ENCODE measurements around the gene SLC10A6. TPM values are rescaled to one million over a fixed set of nuclear protein-coding genes. Genes with fewer than 3 reads are reported as not detected.

Gene SLC10A6
- total RNA-seq, 4 donors from 2014 or later: 0.54 TPM; not detected in 3

GRCh38 chr4:86833615-86834014 is 15.6 kb downstream of the SLC10A6 start:
- Histone ChIP-seq H3K27me3 (no peaks in the 10 kb centered on the region), H3K36me3 (no peaks in the 10 kb centered on the region), H3K4me1 (no peaks in the 10 kb centered on the region), H3K9me3 (no peaks in the 10 kb centered on the region), H3K4me3 (no peak overlapping the region), H3K27ac (no peak overlapping the region)
- no peak for DNase-seq
- TF ChIP-seq, protein P1, sequence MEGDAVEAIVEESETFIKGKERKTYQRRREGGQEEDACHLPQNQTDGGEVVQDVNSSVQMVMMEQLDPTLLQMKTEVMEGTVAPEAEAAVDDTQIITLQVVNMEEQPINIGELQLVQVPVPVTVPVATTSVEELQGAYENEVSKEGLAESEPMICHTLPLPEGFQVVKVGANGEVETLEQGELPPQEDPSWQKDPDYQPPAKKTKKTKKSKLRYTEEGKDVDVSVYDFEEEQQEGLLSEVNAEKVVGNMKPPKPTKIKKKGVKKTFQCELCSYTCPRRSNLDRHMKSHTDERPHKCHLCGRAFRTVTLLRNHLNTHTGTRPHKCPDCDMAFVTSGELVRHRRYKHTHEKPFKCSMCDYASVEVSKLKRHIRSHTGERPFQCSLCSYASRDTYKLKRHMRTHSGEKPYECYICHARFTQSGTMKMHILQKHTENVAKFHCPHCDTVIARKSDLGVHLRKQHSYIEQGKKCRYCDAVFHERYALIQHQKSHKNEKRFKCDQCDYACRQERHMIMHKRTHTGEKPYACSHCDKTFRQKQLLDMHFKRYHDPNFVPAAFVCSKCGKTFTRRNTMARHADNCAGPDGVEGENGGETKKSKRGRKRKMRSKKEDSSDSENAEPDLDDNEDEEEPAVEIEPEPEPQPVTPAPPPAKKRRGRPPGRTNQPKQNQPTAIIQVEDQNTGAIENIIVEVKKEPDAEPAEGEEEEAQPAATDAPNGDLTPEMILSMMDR (IDR thresholded peaks at IDR 0.05): no peak
- TF ChIP-seq POLR2A (IDR thresholded peaks at IDR 0.05): no peak

DNA sequence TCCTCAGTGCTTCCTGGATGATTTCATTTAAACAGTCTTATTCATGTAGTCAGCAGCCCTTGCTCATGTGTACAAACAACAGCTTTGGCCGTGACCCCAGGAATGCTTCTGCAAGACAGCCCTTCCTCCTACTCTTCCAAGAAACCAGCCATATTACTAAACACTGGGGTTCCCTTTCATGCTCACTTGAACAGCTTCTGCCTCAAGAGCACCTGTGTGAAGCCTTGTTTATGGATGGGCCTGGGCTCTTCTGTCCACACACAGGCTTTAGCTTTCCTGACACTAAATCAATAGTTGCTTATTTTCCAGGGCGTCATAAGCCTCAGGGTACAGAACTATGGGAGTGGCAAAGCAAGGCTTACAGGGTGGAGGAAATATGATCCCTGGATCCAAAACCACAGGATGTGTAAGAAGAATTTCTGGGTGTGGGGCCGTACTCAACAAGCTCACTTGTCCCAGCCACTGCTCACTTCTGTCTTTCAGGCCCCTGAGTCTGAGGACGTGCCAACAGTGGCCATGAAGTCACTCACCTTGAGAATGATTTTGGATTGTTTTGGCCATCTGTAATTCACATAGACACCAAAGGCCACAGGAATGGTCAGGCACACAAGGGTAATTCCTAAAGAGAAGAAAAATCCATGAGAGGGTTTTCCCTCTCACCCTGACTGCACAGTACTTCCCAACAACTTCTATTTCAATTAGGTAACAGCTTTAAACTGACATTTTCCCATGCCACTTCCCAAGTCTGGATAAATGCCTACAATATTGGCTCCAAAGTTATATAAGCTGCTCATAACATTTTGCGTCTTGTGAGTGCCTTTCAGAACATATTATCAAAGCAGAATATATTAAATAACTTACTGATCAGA is 17.7 kb downstream of the SLC10A6 start:
- no peaks in the 10 kb centered on the region for H3K27me3 ChIP-seq
- no peak overlapping the region for H3K4me3 ChIP-seq
- DNase-seq: no peak
- H3K27ac ChIP-seq: no peak overlapping the region
- TF ChIP-seq, protein P1 (IDR thresholded peaks at IDR 0.05): no peak
- TF ChIP-seq POLR2A (IDR thresholded peaks at IDR 0.05): no peak
- no peaks in the 10 kb centered on the region for H3K9me3 ChIP-seq
- no peaks in the 10 kb centered on the region for H3K4me1 ChIP-seq
- no peaks in the 10 kb centered on the region for H3K36me3 ChIP-seq

DNA sequence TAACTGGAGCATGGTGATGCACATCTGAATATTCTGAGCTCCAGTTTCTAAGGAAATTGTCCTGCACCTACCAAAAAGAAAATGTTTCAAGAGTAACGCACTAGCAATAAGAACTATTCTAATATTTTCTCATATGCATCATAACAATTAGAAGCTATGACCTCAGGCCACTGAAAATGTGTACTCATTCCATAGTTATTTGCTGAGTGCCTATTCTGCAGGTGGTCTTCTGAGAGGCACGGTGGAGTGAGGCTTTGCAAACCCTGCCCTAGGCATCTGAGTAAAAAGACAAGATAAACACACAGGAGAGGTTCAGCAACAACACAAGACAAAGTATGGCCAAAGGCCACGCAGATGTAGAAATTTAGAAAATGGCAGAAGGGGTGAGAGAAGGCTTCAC is 23.7 kb downstream of the SLC10A6 start:
- H3K4me1 ChIP-seq: no peaks in the 10 kb centered on the region
- H3K4me3 ChIP-seq: no peak overlapping the region
- DNase-seq: no peak
- H3K27ac ChIP-seq: no peak overlapping the region
- no peaks in the 10 kb centered on the region for H3K9me3 ChIP-seq
- TF ChIP-seq, protein P1 (IDR thresholded peaks at IDR 0.05): no peak
- no peak for TF ChIP-seq POLR2A (IDR thresholded peaks at IDR 0.05)
- no peaks in the 10 kb centered on the region for H3K36me3 ChIP-seq
- H3K27me3 ChIP-seq: no peaks in the 10 kb centered on the region

GRCh38 chr4:86822136-86822535 is 27.0 kb downstream of the SLC10A6 start:
- Histone ChIP-seq H3K27ac (no peak overlapping the region), H3K36me3 (no peaks in the 10 kb centered on the region), H3K4me3 (no peak overlapping the region), H3K9me3 (no peaks in the 10 kb centered on the region), H3K27me3 (no peaks in the 10 kb centered on the region), H3K4me1 (no peaks in the 10 kb centered on the region)
- no peak for DNase-seq
- TF ChIP-seq POLR2A (IDR thresholded peaks at IDR 0.05): no peak
- TF ChIP-seq, protein P1 (IDR thresholded peaks at IDR 0.05): no peak

DNA sequence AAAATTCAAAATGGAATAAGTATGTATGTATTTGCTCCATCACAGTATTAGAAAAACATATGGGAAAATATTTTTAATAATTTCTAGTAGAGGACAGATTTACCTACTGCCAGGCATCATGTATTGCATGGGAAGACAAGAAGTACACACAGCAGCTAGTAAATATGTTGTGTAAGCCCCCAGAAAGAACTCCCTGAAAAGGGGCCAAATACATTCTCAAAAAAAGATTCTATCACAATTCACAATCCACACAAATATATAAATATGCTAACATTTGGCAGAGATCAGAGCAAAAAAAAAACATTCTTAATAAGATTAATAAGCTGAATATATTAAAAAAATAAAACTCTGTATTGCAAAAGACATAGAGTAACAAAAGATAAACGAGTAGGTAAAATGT is 28.0 kb downstream of the SLC10A6 start:
- no peaks in the 10 kb centered on the region for H3K4me1 ChIP-seq

More for the DNA sequence above, 28.0 kb downstream of the SLC10A6 start:
- no peak for DNase-seq
- Histone ChIP-seq H3K27me3 (no peaks in the 10 kb centered on the region), H3K27ac (no peak overlapping the region), H3K36me3 (no peaks in the 10 kb centered on the region), H3K4me3 (no peak overlapping the region), H3K9me3 (no peaks in the 10 kb centered on the region)
- no peak for TF ChIP-seq POLR2A (IDR thresholded peaks at IDR 0.05)
- TF ChIP-seq, protein P1 (IDR thresholded peaks at IDR 0.05): no peak
